Kidney capillary endothelial cell (primary cell): ENCODE results near the gene TAX1BP1.
A peak's percentile ranks its signal among the peaks of the same experiment; 100 is the strongest.
"Not testable (repeated sequence)": the region's sequence is repeated elsewhere in the genome, so short reads cannot be mapped to it uniquely, and the experiment has no call there.

Experiments
- DNase-seq: peaks from one replicate; pipeline ENCODE4 v3.0.0-alpha.2; 2018; ENCODE audit warnings: low spot score

The TAX1BP1 gene

DNA sequence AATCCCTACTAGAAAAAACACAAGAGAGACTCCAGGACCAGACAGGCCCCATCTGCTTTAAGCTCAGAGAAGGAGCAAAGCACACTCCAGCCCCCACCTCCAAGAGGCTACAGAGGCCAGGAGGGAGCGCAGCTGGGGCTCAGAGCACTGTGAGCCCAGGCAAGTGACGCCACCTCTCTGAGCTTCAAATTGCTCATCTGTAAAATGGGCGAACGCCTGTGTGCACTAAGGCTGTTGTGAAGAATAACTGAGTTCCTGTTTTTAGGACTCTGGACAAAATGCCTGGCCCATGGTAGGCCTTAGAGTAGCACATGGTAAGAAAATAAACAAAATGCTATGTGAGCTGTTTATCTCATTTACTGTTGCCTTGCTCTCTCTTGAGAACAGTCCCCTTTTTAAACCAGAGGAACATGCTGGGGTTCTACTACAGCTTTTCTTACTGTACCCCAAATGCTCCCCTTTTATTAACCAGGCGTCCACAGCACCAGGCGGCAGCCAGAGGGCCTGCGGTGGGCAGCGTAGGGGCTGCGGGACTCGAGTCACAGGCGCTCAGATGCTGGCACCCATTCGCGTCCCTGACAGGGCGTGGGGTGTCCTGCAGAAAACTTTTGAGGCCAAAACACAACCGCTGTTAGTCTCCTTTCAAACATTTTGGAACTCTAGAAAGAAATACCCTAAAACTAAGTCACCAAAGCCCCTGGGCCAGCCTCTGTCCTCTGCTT, 103.8 kb downstream of the TAX1BP1 start:
- DNase-seq = no peak

DNA sequence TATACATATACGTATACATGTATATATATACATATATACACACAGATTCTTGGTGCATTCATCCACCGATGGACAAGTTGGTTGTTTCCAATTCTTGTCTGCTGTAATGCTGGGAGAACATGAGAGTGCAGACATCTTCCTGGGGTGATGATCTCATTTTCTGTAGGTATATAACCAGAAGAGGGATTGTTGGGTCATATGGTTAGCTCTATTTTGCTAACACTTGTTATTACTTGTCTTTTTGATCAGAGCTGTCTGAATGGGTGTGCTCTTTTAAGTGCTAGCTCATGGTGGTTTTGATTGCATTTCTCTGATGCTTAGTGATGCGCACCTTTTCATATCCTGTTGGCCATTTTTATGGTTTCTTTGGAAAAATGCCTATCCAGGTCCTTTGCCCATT, 106.4 kb downstream of the TAX1BP1 start:
- no peak for DNase-seq

DNA sequence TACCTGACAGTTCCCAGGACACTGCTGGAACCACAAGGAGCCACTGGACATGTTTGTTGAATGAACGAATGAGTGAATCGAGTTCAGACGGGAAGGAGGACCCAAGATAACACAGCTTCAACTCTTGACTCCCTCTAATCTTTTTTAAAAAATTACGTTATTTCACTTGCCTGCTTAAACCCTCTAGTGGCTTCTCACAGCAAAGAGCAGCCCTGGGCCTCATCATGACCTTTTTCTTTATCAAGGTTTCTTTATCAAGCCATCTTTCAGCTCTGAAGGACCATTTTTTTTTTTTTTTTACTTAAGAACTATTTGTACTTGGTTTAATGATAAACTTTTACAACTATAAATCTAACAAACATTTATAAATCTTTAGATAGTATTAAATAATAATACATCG, 110.6 kb downstream of the TAX1BP1 start:
- DNase-seq = no peak

DNA sequence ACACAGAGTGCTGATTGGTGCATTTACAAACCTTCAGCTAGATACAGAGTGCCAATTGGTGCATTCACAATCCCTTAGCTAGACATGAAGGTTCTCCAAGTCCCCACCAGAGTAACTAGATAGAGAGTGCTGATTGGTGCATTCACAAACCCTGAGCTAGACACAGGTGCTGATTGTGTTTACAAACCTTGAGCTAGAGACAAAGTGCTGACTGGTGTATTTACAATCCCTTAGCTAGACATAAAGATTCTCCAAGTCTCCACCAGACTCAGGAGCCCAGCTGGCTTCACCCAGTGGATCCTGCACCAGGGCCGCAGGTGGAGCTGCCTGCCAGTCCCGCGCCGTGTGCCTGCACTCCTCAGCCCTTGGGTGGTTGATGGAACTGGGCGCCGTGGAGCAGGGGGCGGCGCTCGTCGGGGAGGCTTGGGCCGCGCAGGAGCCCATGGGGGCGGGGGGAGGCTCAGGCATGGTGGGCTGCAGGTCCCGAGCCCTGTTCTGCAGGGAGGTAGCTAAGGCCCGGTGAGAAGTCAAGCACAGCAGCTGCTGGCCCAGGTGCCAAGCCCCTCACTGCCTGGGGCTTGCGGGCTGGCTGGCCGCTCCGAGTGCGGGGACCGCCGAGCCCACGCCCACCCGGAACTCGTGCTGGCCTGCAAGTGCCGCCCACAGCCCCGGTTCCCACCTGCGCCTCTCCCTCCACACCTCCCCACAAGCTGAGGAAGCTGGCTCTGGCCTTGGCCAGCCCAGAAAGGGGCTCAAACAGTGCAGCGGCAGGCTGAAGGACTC, 116.9 kb downstream of the TAX1BP1 start:
- not testable (repeated sequence) for DNase-seq

GRCh38 chr7:27860800-27861199, 120.8 kb downstream of the TAX1BP1 start:
- no peak for DNase-seq

DNA sequence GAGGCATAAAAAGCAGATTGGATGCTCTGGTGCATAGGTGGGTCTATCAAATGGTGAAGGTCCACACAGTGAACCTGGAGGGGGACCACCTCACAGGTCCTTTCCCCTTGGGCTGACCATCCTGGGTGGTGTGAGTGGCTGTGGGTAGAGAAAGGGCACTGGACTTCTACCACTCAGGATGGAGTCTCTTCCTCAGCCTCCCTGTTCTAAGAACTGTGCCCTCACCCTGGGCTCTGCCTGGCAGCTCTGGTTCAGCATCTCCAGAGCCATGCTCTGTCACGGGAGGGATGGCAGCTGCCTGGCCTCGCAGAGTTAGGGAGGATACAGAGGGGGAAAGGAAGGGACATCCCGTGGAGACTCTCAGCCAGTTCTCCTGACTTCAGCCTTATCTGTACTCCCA, 121.8 kb downstream of the TAX1BP1 start:
- DNase-seq = no peak

GRCh38 chr7:27863880-27864279, 123.9 kb downstream of the TAX1BP1 start:
- no peak for DNase-seq

- no peak for DNase-seq
Measured at GRCh38 chr7:27866256-27866655, 126.3 kb downstream of the TAX1BP1 start.

GRCh38 chr7:27866828-27867672, 127.1 kb downstream of the TAX1BP1 start:
- DNase-seq = no peak

DNA sequence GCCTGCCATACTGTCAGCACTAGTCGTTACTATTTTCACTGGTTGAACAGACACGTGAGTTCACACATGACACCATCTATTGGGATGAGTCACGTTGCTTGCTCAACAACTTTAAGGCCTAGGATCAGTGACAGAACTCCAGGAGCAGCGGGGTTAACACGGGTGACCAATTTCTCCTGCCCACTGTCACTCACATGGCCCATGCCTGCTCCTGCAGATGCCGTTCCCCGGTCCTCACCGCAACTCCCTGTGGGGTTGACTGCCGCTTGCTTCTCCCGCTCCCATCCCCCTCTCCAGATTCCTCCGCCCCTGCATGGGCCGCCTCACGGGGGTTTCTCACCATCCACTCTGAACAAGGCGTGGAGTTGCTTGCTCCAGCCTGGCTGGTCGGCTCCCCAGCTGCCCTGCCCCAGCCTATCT, 128.2 kb downstream of the TAX1BP1 start:
- DNase-seq = no peak

DNA sequence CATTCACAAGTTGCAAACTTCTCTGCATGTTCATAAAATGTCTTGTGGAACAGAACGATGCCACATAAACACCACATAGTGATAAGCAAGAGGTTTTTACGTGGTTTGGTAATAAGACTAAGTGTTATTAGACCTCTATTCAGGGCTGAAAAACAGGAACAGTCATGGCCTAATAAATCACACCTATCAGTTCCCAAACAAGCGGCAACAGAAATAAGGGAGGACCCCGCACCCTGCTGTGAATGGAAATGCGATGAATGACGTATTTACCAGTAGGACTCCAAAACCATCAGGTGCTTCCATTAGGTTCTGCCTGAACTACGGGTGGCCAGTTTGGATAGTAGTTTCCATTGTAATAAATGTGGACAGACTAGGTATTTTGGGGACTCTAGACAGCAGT, 129.1 kb downstream of the TAX1BP1 start:
- no peak for DNase-seq

DNA sequence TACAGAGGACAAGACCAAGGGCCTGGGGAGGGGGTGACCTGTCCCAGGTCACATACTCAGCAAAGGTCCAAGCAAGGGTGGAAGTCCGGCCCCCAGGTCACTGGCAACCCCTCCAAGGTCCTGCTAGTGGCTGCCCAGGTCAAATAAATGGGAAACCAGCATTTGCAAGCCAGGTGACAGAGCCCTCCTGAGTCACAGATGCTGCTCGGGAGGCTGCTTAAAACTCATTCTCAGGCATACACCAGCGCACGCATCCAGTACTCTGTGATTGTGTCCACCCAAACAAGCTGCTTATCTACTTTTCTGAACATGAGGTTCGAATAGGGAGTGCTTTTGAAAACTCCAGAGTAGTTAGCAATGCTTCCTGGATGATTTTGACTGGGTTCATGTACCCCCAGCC, 130.6 kb downstream of the TAX1BP1 start:
- no peak for DNase-seq

GRCh38 chr7:27871086-27871485, 131.1 kb downstream of the TAX1BP1 start:
- no peak for DNase-seq

- DNase-seq = no peak
Measured at GRCh38 chr7:27871866-27872265, 131.9 kb downstream of the TAX1BP1 start.

GRCh38 chr7:27872356-27873275, 132.7 kb downstream of the TAX1BP1 start:
- no peak for DNase-seq

DNA sequence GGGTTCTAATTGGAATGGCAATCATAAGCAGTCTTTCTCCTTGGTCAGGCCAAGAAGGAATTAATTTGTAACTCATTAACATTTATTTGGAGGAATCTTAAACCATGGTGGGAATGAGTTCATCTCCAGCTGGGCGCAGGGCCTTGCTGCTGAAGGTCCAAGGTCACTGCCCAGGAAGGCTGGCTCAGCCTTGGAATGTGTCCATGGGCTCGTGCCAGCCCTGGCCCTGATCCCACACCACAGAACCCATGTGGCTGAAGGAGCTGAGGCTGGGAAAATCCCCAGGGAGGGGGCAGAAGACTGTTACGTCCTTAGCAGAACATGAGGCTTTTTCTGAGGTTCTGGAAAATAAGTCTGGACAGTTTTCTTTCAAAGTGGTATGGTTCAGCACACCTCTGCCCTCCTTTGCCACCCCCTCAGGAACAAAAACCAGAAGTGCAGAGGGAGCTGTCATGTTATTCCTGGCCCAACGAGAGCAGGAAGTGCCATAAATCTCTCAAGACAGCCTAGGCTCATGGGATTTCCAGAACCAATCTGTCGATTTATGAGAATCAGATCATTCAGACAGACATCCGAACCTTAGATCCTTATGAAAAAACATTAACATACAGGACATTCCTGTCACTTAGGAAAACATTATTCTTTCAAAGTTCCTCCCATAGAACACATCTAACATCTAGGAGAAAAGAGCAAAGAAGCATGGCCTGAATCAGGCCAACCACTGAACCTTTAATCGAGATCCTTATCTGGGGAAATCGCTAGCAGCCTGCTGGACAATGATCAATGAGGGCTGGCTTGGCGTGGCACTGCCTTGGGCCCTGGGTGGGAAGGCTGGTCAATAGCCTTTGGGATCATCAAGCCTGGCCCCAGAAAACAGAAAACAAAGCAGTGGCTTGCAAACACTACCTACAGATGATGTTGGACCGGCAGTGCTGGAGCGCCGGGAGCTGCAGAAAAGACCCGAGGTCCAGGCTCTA, 134.3 kb downstream of the TAX1BP1 start:
- peak; percentile 51 for DNase-seq

DNA sequence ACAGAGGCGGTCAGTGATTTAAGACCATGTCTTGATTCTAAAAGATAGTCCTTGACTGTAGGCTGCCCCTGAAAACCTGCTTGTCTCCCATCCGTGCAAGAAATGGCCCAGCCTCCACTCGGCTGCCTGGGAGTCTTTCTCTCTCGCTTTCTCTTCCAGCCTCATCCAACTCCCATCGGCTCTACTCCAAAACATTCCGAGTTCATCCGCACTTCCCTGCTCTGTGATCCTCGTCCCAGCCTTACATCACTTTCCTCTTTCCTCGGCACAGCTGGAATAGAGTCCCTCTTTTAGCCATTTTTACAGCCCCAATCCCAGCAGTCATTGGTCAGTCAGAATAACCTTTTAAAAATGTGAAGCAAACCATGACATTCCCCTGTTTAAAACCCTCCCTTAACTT, 135.1 kb downstream of the TAX1BP1 start:
- no peak for DNase-seq

- DNase-seq = no peak
Measured at GRCh38 chr7:27875832-27876231, 135.9 kb downstream of the TAX1BP1 start.

DNA sequence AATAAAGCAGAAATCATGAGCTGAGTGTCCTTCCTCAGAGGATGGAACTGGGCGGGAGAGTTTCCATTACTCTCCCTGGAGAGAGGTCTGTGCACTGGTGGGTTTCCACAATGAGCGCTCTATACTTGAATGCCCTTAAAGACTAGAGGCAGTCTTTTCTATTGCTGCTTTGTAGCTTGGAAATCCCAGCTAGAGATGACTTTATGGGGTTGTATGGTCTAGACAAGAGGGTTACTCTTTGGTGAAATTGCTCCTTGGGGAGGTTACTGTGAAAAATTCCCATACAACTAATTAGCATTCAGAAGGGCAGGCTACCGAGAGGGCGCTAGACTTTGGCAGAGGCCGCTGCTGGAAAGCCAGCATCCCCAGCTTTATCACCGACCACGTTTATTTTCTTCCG, 136.8 kb downstream of the TAX1BP1 start:
- DNase-seq = no peak
